SK-N-SH (cell line): Measurements from ENCODE around the gene CUEDC2. TPM values are rescaled to one million over a fixed set of nuclear protein-coding genes. Genes with fewer than 3 reads are reported as not detected.

Experiments used
- CTCF ChIA-PET: fragments of 300-600, 350-600 bp; formaldehyde crosslinking; extraction: SDS; loops from one replicate; lab custom pipeline; 2021; lab: Yijun Ruan, JAX
- POLR2A ChIA-PET: fragments of 350-600 bp; sonication (Branson Sonifier 250); formaldehyde crosslinking; extraction: SDS; loops from one replicate; lab custom pipeline; 2020; ENCODE audit warnings: antibody characterized with exemption, inconsistent platforms; lab: Yijun Ruan, JAX
- DNase-seq: peaks from one replicate; pipeline ENCODE4 v3.0.0; 2012
- H2AFZ ChIP-seq: fragments of 200-600 bp; sonication (generic); 2 replicates; pipeline ENCODE4 v1.8.1; 2016; ENCODE audit warnings: antibody characterized with exemption, mild to moderate bottlenecking, low read depth
- H3F3A ChIP-seq: fragments of 200-600 bp; sonication (generic); replicated peaks from 2 replicates; pipeline ENCODE3; 2016; ENCODE audit warnings: antibody characterized with exemption, mild to moderate bottlenecking; ENCODE audit not compliant: insufficient read depth
- H3K27ac ChIP-seq, 2 experiments: fragments of 200-500 bp in 1 of 2; fragments of 200-600 bp in 1 of 2; sonication (Bioruptor generic) in 1 of 2; sonication (generic), shearing (Covaris generic) in 1 of 2; 2 replicates each; pipeline versions ENCODE4 v1.5.1 to v1.6.1; 2014 to 2016; ENCODE audit warnings: low read depth in 2 of 2, inconsistent platforms in 1 of 2, low read length in 1 of 2, mild to moderate bottlenecking in 1 of 2, mixed read lengths in 1 of 2
- H3K27me3 ChIP-seq: fragments of 200-600 bp; sonication (generic), shearing (Covaris generic); 2 replicates; pipeline ENCODE4 v1.6.1; 2016; ENCODE audit warnings: mixed run types; ENCODE audit not compliant: insufficient read depth
- H3K36me3 ChIP-seq, 2 experiments: fragments of 200-500 bp in 1 of 2; fragments of 200-600 bp in 1 of 2; sonication (Bioruptor generic) in 1 of 2; sonication (generic) in 1 of 2; replicated peaks in 1 of 2; 2 replicates each; pipeline versions ENCODE3 to v1.5.1; 2014 to 2016; ENCODE audit warnings: low read length in 1 of 2, mild to moderate bottlenecking in 1 of 2; ENCODE audit not compliant: insufficient read depth in 2 of 2, control insufficient read depth in 1 of 2
- H3K4me1 ChIP-seq, 2 experiments: fragments of 200-500 bp in 1 of 2; fragments of 200-600 bp in 1 of 2; sonication (Bioruptor generic) in 1 of 2; sonication (generic), shearing (Covaris generic) in 1 of 2; 2 replicates each; pipeline versions ENCODE4 v1.5.1 to v1.6.1; 2014 to 2016; ENCODE audit warnings: low read depth in 1 of 2, low read length in 1 of 2, mixed run types in 1 of 2; ENCODE audit not compliant: insufficient read depth in 2 of 2, control insufficient read depth in 1 of 2
- H3K4me2 ChIP-seq: fragments of 200-600 bp; sonication (generic), shearing (Covaris generic); 2 replicates; pipeline ENCODE4 v1.6.1; 2017; ENCODE audit warnings: mixed run types
- H3K4me3 ChIP-seq, 2 experiments: fragments of 200-500 bp in 1 of 2; fragments of 200-600 bp in 1 of 2; sonication (Bioruptor generic) in 1 of 2; sonication (generic), shearing (Covaris generic) in 1 of 2; 2 replicates each; pipeline versions ENCODE4 v1.5.1 to v1.8.1; 2014 to 2016; ENCODE audit warnings: low read depth in 2 of 2, inconsistent platforms in 1 of 2, low read length in 1 of 2, mild to moderate bottlenecking in 1 of 2, mixed read lengths in 1 of 2, moderate library complexity in 1 of 2
- H3K79me2 ChIP-seq: fragments of 200-600 bp; sonication (generic); 2 replicates; pipeline ENCODE4 v1.8.1; 2017; ENCODE audit warnings: mild to moderate bottlenecking; ENCODE audit not compliant: insufficient read depth
- H3K9ac ChIP-seq: fragments of 200-600 bp; sonication (generic); 2 replicates; pipeline ENCODE4 v1.6.1; 2017; ENCODE audit warnings: mixed run types
- H3K9me2 ChIP-seq: fragments of 200-600 bp; sonication (generic); 2 replicates; pipeline ENCODE4 v1.6.1; 2017; ENCODE audit warnings: mixed run types
- H3K9me3 ChIP-seq: fragments of 200-600 bp; sonication (generic); 2 replicates; pipeline ENCODE4 v1.6.1; 2017; ENCODE audit warnings: mixed run types, mild to moderate bottlenecking, moderate library complexity
- H4K20me1 ChIP-seq: fragments of 200-600 bp; sonication (generic); 2 replicates; pipeline ENCODE4 v1.6.1; 2017; ENCODE audit warnings: mild to moderate bottlenecking, mixed run types; ENCODE audit not compliant: insufficient read depth
- CHD2 ChIP-seq: fragments of 150-350 bp; IDR thresholded peaks from 2 replicates; pipeline ENCODE4 v1.6.1; 2018; ENCODE audit warnings: low read length; ENCODE audit not compliant: partially characterized antibody
- CTCF ChIP-seq: fragments of 200-600 bp; sonication (generic); IDR thresholded peaks from 2 replicates; pipeline ENCODE4 v1.6.1; 2017; ENCODE audit warnings: antibody characterized with exemption, mild to moderate bottlenecking, moderate library complexity
- ELF1 ChIP-seq: IDR thresholded peaks from 2 replicates; pipeline ENCODE4 v1.4.0; 2012
- EZH2phosphoT487 ChIP-seq: fragments of 200-600 bp; sonication (generic); IDR thresholded peaks from 2 replicates; pipeline ENCODE4 v1.6.1; 2017; ENCODE audit warnings: low read depth, mixed run types, mild to moderate bottlenecking, antibody characterized with exemption, moderate library complexity, borderline replicate concordance
- FOXJ3 ChIP-seq: sonication (generic); formaldehyde crosslinking; IDR thresholded peaks from 2 replicates; pipeline ENCODE4 v1.5.1; 2020; ENCODE audit warnings: mild to moderate bottlenecking, missing genetic modification reagents
- GATA2 ChIP-seq: sonication (generic); formaldehyde crosslinking; IDR thresholded peaks from 2 replicates; pipeline ENCODE4 v1.5.0; 2020; ENCODE audit warnings: mild to moderate bottlenecking, missing genetic modification reagents
- MXI1 ChIP-seq: IDR thresholded peaks from 2 replicates; pipeline ENCODE4 v1.6.1; 2012; ENCODE audit warnings: mild to moderate bottlenecking, low read depth, low read length, improper control_type of control experiment
- NFIC ChIP-seq: IDR thresholded peaks from 2 replicates; pipeline ENCODE4 v1.4.0; 2012; ENCODE audit warnings: borderline replicate concordance
- POLR2AphosphoS5 ChIP-seq: IDR thresholded peaks from 2 replicates; pipeline ENCODE4 v1.6.1; 2012; ENCODE audit warnings: low read depth, low read length
- RAD21 ChIP-seq: IDR thresholded peaks from 2 replicates; pipeline ENCODE4 v1.6.1; 2012; ENCODE audit warnings: mild to moderate bottlenecking, low read length
- RFX5 ChIP-seq: IDR thresholded peaks from 2 replicates; pipeline ENCODE4 v1.6.1; 2012; ENCODE audit warnings: mild to moderate bottlenecking, improper control_type of control experiment, low read length
- RXRA ChIP-seq: IDR thresholded peaks from 2 replicates; pipeline ENCODE4 v1.4.0; 2012; ENCODE audit warnings: low read depth, mild to moderate bottlenecking, borderline replicate concordance
- SIN3A ChIP-seq: IDR thresholded peaks from 2 replicates; pipeline ENCODE4 v1.6.1; 2012; ENCODE audit warnings: low read depth, mild to moderate bottlenecking, low read length, moderate library complexity, borderline replicate concordance
- SMC3 ChIP-seq: IDR thresholded peaks from 2 replicates; pipeline ENCODE4 v1.6.1; 2012; ENCODE audit warnings: low read depth, low read length, improper control_type of control experiment
- TAF1 ChIP-seq: IDR thresholded peaks from 2 replicates; pipeline ENCODE4 v1.6.1; 2012; ENCODE audit warnings: low read depth, mild to moderate bottlenecking, low read length, moderate library complexity, borderline replicate concordance
- TCF12 ChIP-seq: IDR thresholded peaks from 2 replicates; pipeline ENCODE4 v1.4.0; 2012
- USF2 ChIP-seq: fragments of 150-350 bp; IDR thresholded peaks from 2 replicates; pipeline ENCODE4 v1.6.1; 2017; ENCODE audit warnings: antibody characterized with exemption, low read length, low read depth, borderline replicate concordance
- WGBS: methylation state at CpG from one replicate; pipeline ENCODE4 v1.1.6; 2017; ENCODE audit warnings: low lambda C conversion rate; 5-methylcytosine and 5-hydroxymethylcytosine counted together
- polyA plus RNA-seq, 3 experiments: library from polyadenylated mRNA; depleted of rRNA; stranded (reverse); fragments of >200 nt; gene quantifications; 2 replicates each; pipeline ENCODE4 v1.2.3, GENCODE V29; 2012

Gene CUEDC2
- polyA plus RNA-seq, 1 of the 3 experiments (the other 2 are of a cell fraction) = 162 TPM

- WGBS = 65% methylated on average over 3 of the region's 3 CpGs
- CTCF ChIA-PET = interaction anchor here (1.0 to 6.8 kb wide), 2 partner anchors 14 to 33 kb away, joined by 3 to 25 read pairs; partner anchors contain the start of gene CUEDC2
Measured at GRCh38 chr10:102465466-102465865, 33.1 kb upstream of the CUEDC2 start.

GRCh38 chr10:102463983-102464382 lies 31.6 kb upstream of the CUEDC2 start:
- Histone ChIP-seq H3K9me3 (no peaks in the 10 kb centered on the region), H3K4me1 (peaks cover 0 to 10% of the 10 kb centered on the region in 2 experiments; a peak in 1 of 4 replicates), H3K27me3 (no peaks in the 10 kb centered on the region), H3K36me3 (no peaks in the 10 kb centered on the region), H3K79me2 (no peaks in the 10 kb centered on the region), H3K4me2 (no peak overlapping the region), H3K27ac (no peak overlapping the region), H3K9me2 (no peaks in the 10 kb centered on the region), H3F3A (peaks cover 5% of the 10 kb centered on the region), H2AFZ (no peak overlapping the region), H4K20me1 (no peaks in the 10 kb centered on the region), H3K4me3 (no peak overlapping the region), H3K9ac (no peak overlapping the region)
- POLR2A ChIA-PET = interaction anchor here (1.3 kb wide), 1 partner anchor 32 kb away, joined by 5 read pairs; the partner anchor contains the start of gene CUEDC2
- 98% methylated on average over 10 of the region's 10 CpGs for WGBS
- TF ChIP-seq USF2 (no peak), FOXJ3 (CRISPR knock-in tag) (no peak), NFIC (no peak), POLR2AphosphoS5 (no peak), GATA2 (no peak), MXI1 (no peak), TCF12 (no peak), CHD2 (no peak), EZH2phosphoT487 (no peak), ELF1 (no peak), RAD21 (no peak), TAF1 (no peak), SIN3A (no peak), SMC3 (no peak), CTCF (no peak), RFX5 (no peak)
- no peak for DNase-seq
- CTCF ChIA-PET = interaction anchor here (2.7 to 3.9 kb wide), 2 partner anchors 14 to 119 kb away, joined by 9 to 27 read pairs; no protein-coding TSS in a partner anchor

More at GRCh38 chr10:102465466-102465865, 33.1 kb upstream of the CUEDC2 start:
- no peaks in the 10 kb centered on the region for H3K36me3 ChIP-seq
- no peaks in the 10 kb centered on the region for H4K20me1 ChIP-seq
- H2AFZ ChIP-seq = no peak overlapping the region
- peaks cover 0 to 10% of the 10 kb centered on the region in 2 experiments; a peak in 1 of 4 replicates for H3K4me1 ChIP-seq
- H3K4me3 ChIP-seq = no peak overlapping the region
- POLR2A ChIA-PET = interaction anchor here (0.6 kb wide), 1 partner anchor 209 kb away, joined by 3 read pairs; no protein-coding TSS in a partner anchor
- no peak for DNase-seq
- H3K27ac ChIP-seq = no peak overlapping the region
- TF ChIP-seq RXRA (no peak), RAD21 (no peak), TAF1 (no peak), CHD2 (no peak), GATA2 (no peak)
- H3K9me3 ChIP-seq = no peaks in the 10 kb centered on the region
- no peak overlapping the region for H3K4me2 ChIP-seq
- no peaks in the 10 kb centered on the region for H3K79me2 ChIP-seq
- H3K27me3 ChIP-seq = no peaks in the 10 kb centered on the region
- no peak overlapping the region for H3K9ac ChIP-seq
- no peaks in the 10 kb centered on the region for H3K9me2 ChIP-seq
- peaks cover 5% of the 10 kb centered on the region for H3F3A ChIP-seq
